Measurements from ENCODE around the gene ANKRD36. TPM values are rescaled to one million over a fixed set of nuclear protein-coding genes. Genes with fewer than 3 reads are reported as not detected.
"Not testable (repeated sequence)": the region's sequence is repeated elsewhere in the genome, so short reads cannot be mapped to it uniquely, and the experiment has no call there.

Gene ANKRD36
- total RNA-seq, 4 donors from 2014 or later: 26.1 to 48.6 (median 42.7) TPM

DNA sequence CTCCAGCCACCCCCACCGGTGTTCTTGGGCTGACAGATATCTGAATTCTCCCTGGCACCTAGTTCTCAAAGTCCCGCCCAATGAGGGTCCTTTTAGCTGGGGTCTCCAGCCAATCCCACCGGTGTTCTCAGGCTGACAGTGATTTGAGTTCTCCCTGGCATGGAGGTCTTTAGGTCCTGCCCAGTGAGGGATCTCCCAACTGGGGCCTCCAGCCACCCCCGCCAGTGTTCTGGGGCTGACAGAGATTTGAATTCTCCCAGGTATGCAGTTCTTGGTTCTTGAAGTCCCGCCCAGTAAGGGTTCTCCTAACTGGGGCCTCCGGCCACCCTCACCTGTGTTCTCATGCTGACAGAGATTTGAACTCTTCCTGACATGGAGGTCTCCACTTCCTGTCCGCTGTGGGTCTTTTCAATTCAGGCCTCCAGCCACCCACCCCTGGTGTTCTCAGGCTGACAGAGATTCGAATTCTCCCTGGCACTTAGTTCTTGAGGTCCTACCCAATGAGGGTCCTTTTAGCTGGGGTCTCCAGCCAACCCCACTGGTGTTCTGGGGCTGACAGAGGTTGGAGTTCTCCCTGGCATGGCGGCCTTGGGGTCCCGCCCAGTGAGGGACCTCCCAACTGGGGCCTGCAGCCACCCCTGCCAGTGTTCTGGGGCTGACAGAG, 154.6 kb downstream of the ANKRD36 start:
- Histone ChIP-seq H3K9me3 (no peaks in the 10 kb centered on the region), H3K27ac (no peak overlapping the region), H3K27me3 (no peaks in the 10 kb centered on the region), H3K4me3 (no peak overlapping the region), H3K4me1 (no peaks in the 10 kb centered on the region), H3K36me3 (no peaks in the 10 kb centered on the region)
- 95 to 100% methylated on average over 4 to 10 of the region's 10 CpGs for WGBS, 2 donors (ENCODE audit: low coverage in 1 of 2)
- in situ Hi-C loops (cut with MboI; ENCODE audit: low pct_ligation_motif_present in 1 of 4, low pct_unique_long_range_greater_than_20kb in 1 of 4, low sequenced_read_pairs in 3 of 4) (no loop called here), intact Hi-C loops (cut with DNase I; ENCODE audit: low total_unique reads) (no loop called here)
- TF ChIP-seq, protein P1, sequence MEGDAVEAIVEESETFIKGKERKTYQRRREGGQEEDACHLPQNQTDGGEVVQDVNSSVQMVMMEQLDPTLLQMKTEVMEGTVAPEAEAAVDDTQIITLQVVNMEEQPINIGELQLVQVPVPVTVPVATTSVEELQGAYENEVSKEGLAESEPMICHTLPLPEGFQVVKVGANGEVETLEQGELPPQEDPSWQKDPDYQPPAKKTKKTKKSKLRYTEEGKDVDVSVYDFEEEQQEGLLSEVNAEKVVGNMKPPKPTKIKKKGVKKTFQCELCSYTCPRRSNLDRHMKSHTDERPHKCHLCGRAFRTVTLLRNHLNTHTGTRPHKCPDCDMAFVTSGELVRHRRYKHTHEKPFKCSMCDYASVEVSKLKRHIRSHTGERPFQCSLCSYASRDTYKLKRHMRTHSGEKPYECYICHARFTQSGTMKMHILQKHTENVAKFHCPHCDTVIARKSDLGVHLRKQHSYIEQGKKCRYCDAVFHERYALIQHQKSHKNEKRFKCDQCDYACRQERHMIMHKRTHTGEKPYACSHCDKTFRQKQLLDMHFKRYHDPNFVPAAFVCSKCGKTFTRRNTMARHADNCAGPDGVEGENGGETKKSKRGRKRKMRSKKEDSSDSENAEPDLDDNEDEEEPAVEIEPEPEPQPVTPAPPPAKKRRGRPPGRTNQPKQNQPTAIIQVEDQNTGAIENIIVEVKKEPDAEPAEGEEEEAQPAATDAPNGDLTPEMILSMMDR (IDR thresholded peaks at IDR 0.05): no peak
- TF ChIP-seq POLR2AphosphoS5 (IDR thresholded peaks at IDR 0.05) (no peak), POLR2A (IDR thresholded peaks at IDR 0.05) (no peak), EP300 (IDR thresholded peaks at IDR 0.05; ENCODE audit: low read depth) (no peak)
- peak; percentile 6 for DNase-seq

DNA sequence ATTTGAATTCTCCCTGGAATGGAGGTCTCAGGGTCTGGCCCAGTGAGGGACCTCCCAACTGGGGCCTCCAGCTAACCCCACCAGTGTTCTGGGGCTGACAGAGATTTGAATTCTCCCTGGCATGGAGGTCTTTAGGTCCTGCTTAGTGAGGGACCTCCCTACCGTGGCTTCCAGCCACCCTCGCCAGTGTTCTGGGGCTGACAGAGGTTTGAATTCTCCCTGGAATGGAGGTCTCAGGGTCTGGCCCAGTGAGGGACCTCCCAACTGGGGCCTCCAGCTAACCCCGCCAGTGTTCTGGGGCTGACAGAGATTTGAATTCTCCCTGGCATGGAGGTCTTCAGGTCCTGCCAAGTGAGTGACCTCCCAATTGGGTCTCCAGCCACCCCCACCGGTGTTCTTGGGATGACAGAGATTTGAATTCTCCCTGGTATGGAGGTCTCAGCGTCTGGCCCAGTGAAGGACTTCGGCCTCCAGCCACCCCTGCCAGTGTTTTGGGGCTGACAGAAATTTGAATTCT, 155.2 kb downstream of the ANKRD36 start:
- WGBS, 2 donors (ENCODE audit: low coverage in 1 of 2): 92% methylated on average over 6 of the region's 6 CpGs; no CpG with 5 or more reads in 1 of the 2 donors
- H3K27ac ChIP-seq; H3K4me1 ChIP-seq; H3K4me3 ChIP-seq; H3K36me3 ChIP-seq; H3K9me3 ChIP-seq; H3K27me3 ChIP-seq; intact Hi-C loops (cut with DNase I; ENCODE audit: low total_unique reads); in situ Hi-C loops (cut with MboI; ENCODE audit: low pct_ligation_motif_present in 1 of 4, low pct_unique_long_range_greater_than_20kb in 1 of 4, low sequenced_read_pairs in 3 of 4): not testable (repeated sequence)
- DNase-seq: peak; percentile 2

DNA sequence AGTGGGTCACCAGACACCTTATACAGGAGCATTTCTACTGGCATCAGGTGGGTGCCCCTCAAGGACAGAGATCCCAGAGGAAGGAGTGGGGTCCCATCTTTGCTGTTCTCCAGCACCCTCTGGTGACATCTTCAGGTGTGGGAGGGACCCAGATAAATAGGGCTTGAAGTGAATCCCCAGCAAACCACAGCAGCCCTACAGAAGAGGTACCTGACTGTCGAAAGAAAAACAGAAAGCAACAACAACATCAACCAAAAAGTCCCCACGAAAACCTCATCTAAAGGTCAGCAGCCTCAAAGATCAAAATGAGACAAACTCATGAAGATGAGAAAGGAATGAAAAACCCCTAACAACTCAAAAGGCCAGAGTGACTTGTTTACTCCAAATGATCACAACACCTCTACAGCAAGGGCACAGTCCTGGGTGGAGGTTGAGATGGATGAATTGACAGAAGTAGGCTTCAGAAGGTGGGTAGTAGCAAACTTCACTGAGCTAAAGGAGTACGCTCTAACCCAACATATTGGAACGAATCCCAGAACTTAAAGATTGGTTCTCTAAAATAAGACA, 163.4 kb downstream of the ANKRD36 start:
- DNase-seq; H3K27ac ChIP-seq; in situ Hi-C loops (cut with MboI; ENCODE audit: low pct_ligation_motif_present in 1 of 4, low pct_unique_long_range_greater_than_20kb in 1 of 4, low sequenced_read_pairs in 3 of 4); H3K4me3 ChIP-seq; H3K36me3 ChIP-seq; H3K27me3 ChIP-seq; H3K4me1 ChIP-seq; H3K9me3 ChIP-seq; intact Hi-C loops (cut with DNase I; ENCODE audit: low total_unique reads): not testable (repeated sequence)
- no CpG with 5 or more reads among the region's 4 CpGs for WGBS, 2 donors (ENCODE audit: low coverage in 1 of 2)

DNA sequence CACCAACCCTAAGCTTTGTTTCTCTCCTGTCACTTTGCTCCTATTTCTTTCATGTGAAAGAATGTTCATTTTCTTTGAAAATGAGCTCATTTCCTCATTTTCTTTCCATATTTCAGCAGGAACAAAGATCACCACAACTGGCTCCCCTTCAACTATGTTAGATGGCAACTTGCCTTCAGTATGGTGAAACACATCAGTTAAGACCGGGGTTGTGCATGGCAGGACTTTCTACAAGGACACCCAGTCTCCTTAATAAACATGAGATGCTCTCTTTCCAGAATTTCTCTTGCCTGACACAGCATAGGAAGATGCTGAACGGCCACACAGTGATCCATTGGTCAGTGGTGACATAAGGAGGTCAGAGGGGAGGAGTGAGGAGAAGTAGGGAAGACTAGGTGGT, 172.2 kb downstream of the ANKRD36 start:
- no CpG with 5 or more reads among the region's 2 CpGs for WGBS, 2 donors (ENCODE audit: low coverage in 1 of 2)
- in situ Hi-C loops (cut with MboI; ENCODE audit: low pct_ligation_motif_present in 1 of 4, low pct_unique_long_range_greater_than_20kb in 1 of 4, low sequenced_read_pairs in 3 of 4): not testable (repeated sequence)

DNA sequence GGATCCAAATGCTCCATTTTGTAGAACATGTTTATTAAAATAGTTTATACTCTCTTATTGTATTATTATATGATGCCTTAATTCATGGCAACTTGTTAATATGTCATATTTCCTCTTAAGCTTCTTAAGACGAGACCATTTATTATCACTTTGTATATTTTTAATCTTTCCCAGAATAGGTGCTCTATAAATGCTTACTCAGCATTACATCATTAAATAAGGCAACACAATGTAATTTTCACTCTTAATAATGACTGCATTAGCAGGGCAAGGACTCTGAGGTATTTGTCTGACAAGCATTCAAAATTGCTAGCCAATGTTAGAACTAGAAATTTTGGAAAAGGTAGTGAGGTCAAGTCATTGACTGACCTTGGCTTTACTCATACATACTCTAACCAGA, 180.7 kb downstream of the ANKRD36 start:
- H3K27ac ChIP-seq; H3K4me1 ChIP-seq; H3K27me3 ChIP-seq; DNase-seq; H3K4me3 ChIP-seq; H3K36me3 ChIP-seq; H3K9me3 ChIP-seq; intact Hi-C loops (cut with DNase I; ENCODE audit: low total_unique reads); in situ Hi-C loops (cut with MboI; ENCODE audit: low pct_ligation_motif_present in 1 of 4, low pct_unique_long_range_greater_than_20kb in 1 of 4, low sequenced_read_pairs in 3 of 4): not testable (repeated sequence)
- WGBS, 2 donors (ENCODE audit: low coverage in 1 of 2): 82% methylated on average over 1 of the region's 1 CpG; no CpG with 5 or more reads in 1 of the 2 donors

More for the DNA sequence above, 172.2 kb downstream of the ANKRD36 start:
- intact Hi-C loops (cut with DNase I; ENCODE audit: low total_unique reads); H3K36me3 ChIP-seq; DNase-seq; H3K9me3 ChIP-seq; H3K4me1 ChIP-seq; H3K27me3 ChIP-seq; H3K4me3 ChIP-seq; H3K27ac ChIP-seq: not testable (repeated sequence)

Small RNA genes within 50 kb of the gene (small RNA-seq; reads per million reads assigned to genes)
- gene RN7SL313P: 0 reads per million in 4 donors

Other genes starting within 250 kb of the ANKRD36 start
- gene SEMA4C, start 243.1 kb upstream of the ANKRD36 start, total RNA-seq: 10 to 100 TPM in 3 of 4 donors, 1 to 10 TPM in 1; 3.6 to 23.9 (median 17.4) TPM
- gene FAM178B, start 126.6 kb upstream of the ANKRD36 start, total RNA-seq: not detected
- gene FAHD2B, start 18.3 kb upstream of the ANKRD36 start, total RNA-seq: 1 to 10 TPM in 3 of 4 donors, under 1 TPM in 1; 0.60 to 6.2 (median 3.7) TPM

Measured in transverse colon (tissue), 4 donors.